ENCODE measurements around the gene LINGO4. TPM values are rescaled to one million over a fixed set of nuclear protein-coding genes. Genes with fewer than 3 reads are reported as not detected.
A peak's percentile ranks its signal among the peaks of the same experiment; 100 is the strongest.

Gene LINGO4
- total and polyA plus RNA-seq, 10 of the 15 experiments (the other 5 are each of a cell fraction or from before 2014, with no cell fraction given) = not detected

DNA sequence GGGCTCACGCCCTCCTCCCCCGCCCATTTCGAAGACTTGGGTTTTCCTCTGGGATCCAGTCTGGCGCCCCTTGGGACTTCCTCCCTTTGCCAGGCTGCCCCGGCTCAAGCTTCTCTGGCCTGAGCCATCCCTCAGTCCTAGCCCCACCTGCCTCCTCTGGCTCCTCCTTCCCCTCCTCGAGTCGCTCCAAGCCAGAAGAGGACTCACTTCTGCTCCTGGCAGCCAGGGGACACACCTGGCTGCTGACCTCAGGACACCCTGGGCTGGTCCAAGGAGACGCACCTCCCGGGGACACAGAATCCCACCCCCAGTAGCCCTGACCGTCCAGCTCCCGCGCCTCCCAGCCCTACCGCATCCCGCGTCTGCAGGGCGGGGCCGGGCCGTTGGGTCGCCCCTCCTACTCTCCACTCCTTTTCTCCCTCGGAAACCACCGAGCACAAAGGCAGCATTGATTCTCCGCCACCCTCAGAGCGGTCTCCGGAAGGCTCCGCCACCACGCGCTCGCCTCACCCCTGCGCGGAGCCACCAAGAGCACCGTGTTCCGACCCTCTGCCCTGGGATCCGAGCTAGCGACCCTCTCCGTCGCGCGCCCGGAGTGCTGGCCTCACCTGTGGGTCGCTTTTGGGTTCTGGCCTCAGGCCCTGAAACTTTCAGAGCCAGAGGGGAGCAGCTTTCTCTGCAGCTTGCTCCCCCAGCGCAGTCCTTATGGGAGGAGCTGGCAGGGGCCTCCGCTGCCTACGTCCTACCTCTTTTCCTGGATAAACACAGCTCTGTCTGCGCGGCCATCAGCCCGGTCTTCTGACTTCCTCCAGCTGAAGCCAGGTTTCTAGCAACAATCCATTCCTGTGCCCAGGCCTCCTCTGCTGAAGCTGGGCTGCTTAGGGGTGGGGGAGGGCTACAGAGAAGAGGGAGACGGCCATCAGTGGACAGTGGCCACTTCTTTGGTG lies 34.5 kb upstream of the LINGO4 start, which contains the start of gene C2CD4D:
TSS of gene C2CD4D (minus strand) at position 364 of the 947 bp plus-strand sequence. CDS start 831 bp downstream, outside the sequence.
- POLR2A ChIA-PET = interaction anchor here (0.6 to 2.0 kb wide), 7 partner anchors 9 to 491 kb away, joined by 3 to 9 read pairs (median 6); partner anchors contain the start of genes RIIAD1 and THEM4
- TF ChIP-seq CREM (IDR thresholded peaks at IDR 0.05; ENCODE audit: low read depth) (no peak), EP300 (IDR thresholded peaks at IDR 0.05; ENCODE audit: borderline replicate concordance in 1 of 2, control insufficient read depth in 1 of 2, low read depth in 2 of 2, low read length in 2 of 2) (no peak), SRF (IDR thresholded peaks at IDR 0.05; ENCODE audit: low read depth in 2 of 2, low read length in 2 of 2) (no peak), SMC3 (IDR thresholded peaks at IDR 0.05; ENCODE audit: borderline replicate concordance, low read length) (no peak), NRF1 (conservative IDR thresholded peaks at IDR 0.05; ENCODE audit: low read depth, low read length) (no peak), YY1 (IDR thresholded peaks at IDR 0.05; ENCODE audit: low read depth, low read length) (no peak), ZNF24 (IDR thresholded peaks at IDR 0.05) (0 out of 2 replicates have a peak, but pooled peaks have one; percentile 49), RUNX3 (IDR thresholded peaks at IDR 0.05; ENCODE audit: low read length) (no peak), PML (IDR thresholded peaks at IDR 0.05; ENCODE audit: low read length) (no peak), KLF5 (IDR thresholded peaks at IDR 0.05; ENCODE audit: partially characterized antibody) (no peak), ETV6 (conservative IDR thresholded peaks at IDR 0.05 in 1 of 2, IDR thresholded peaks at IDR 0.05 in 1 of 2; ENCODE audit: borderline replicate concordance in 1 of 2, low read depth in 1 of 2) (no peak), SIN3A (IDR thresholded peaks at IDR 0.05; ENCODE audit: low read depth, low read length) (0 out of 2 replicates have a peak, but pooled peaks have one; percentile 45), JUNB (IDR thresholded peaks at IDR 0.05) (no peak), NFYB (IDR thresholded peaks at IDR 0.05; ENCODE audit: insufficient read depth, low read depth, low read length) (no peak), TCF12 (IDR thresholded peaks at IDR 0.05; ENCODE audit: low read depth, low read length) (no peak), PAX5 (IDR thresholded peaks at IDR 0.05; ENCODE audit: borderline replicate concordance, low read depth, low read length) (no peak), RELA (IDR thresholded peaks at IDR 0.05; ENCODE audit: borderline replicate concordance, partially characterized antibody) (no peak)
- TF ChIP-seq, protein P1, sequence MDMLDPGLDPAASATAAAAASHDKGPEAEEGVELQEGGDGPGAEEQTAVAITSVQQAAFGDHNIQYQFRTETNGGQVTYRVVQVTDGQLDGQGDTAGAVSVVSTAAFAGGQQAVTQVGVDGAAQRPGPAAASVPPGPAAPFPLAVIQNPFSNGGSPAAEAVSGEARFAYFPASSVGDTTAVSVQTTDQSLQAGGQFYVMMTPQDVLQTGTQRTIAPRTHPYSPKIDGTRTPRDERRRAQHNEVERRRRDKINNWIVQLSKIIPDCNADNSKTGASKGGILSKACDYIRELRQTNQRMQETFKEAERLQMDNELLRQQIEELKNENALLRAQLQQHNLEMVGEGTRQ (IDR thresholded peaks at IDR 0.05; ENCODE audit: borderline replicate concordance, low read depth, low read length) = no peak
- TF ChIP-seq, protein P2, sequence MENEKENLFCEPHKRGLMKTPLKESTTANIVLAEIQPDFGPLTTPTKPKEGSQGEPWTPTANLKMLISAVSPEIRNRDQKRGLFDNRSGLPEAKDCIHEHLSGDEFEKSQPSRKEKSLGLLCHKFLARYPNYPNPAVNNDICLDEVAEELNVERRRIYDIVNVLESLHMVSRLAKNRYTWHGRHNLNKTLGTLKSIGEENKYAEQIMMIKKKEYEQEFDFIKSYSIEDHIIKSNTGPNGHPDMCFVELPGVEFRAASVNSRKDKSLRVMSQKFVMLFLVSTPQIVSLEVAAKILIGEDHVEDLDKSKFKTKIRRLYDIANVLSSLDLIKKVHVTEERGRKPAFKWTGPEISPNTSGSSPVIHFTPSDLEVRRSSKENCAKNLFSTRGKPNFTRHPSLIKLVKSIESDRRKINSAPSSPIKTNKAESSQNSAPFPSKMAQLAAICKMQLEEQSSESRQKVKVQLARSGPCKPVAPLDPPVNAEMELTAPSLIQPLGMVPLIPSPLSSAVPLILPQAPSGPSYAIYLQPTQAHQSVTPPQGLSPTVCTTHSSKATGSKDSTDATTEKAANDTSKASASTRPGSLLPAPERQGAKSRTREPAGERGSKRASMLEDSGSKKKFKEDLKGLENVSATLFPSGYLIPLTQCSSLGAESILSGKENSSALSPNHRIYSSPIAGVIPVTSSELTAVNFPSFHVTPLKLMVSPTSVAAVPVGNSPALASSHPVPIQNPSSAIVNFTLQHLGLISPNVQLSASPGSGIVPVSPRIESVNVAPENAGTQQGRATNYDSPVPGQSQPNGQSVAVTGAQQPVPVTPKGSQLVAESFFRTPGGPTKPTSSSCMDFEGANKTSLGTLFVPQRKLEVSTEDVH (IDR thresholded peaks at IDR 0.05; ENCODE audit: low read depth, partially characterized antibody) = no peak

More for the DNA sequence above, 34.5 kb upstream of the LINGO4 start, which contains the start of gene C2CD4D:
- ATAC-seq (peak; percentile 84), DNase-seq (ENCODE audit: low read depth, low spot score) (peak; percentile 9), FAIRE-seq (no peak)
- peak within 1 kb of the TSS; percentile 80 for H3K4me2 ChIP-seq (ENCODE audit: control insufficient read depth, insufficient read depth)
- H3K27me3 ChIP-seq (replicated peaks in 1 of 2; ENCODE audit: control insufficient read depth in 2 of 2, insufficient read depth in 2 of 2, low read length in 1 of 2) = peaks cover 0 to 8% of the 10 kb centered on the region in 2 experiments
- no TSS peak for BruUV-seq (replicated peaks)
- H3K36me3 ChIP-seq (ENCODE audit: control insufficient read depth in 2 of 2, insufficient read depth in 2 of 2, low read length in 1 of 2) = no peaks in the 10 kb centered on the region
- ChIA-PET CTCF (interaction anchor here (0.6 to 1.6 kb wide), 11 partner anchors 10 to 683 kb away, joined by 3 to 4 read pairs (median 3); partner anchors contain the start of genes THEM5, TNFAIP8L2 and VPS72), SMC1A (ENCODE audit: uncharacterized antibody, unreplicated experiment) (interaction anchor here (0.7 to 2.1 kb wide), 13 partner anchors 9 to 395 kb away, joined by 3 to 8 read pairs (median 4); partner anchors contain the start of genes THEM4 and THEM5), RAD21 (ENCODE audit: unreplicated experiment) (interaction anchor here (0.9 to 2.3 kb wide), 7 partner anchors 19 to 380 kb away, joined by 3 to 10 read pairs (median 4); partner anchors contain the start of gene POGZ)
- no peaks in the 10 kb centered on the region for H3K9me3 ChIP-seq (replicated peaks; ENCODE audit: control insufficient read depth, insufficient read depth, low read length)
- no peaks in the 10 kb centered on the region for H3K79me2 ChIP-seq (ENCODE audit: control insufficient read depth, insufficient read depth, low read length)
- intact Hi-C loops (cut with micrococcal nuclease; ENCODE audit: unreplicated experiment) (loop anchor here (5.0 to 10.0 kb wide), 2 partner anchors 125 to 147 kb away; partner anchors contain the start of gene CELF3), in situ Hi-C loops (cut with MboI) (loop anchor here (5.0 to 10.0 kb wide), 3 partner anchors 247 to 545 kb away; no protein-coding TSS in a partner anchor)
- H2AFZ ChIP-seq (ENCODE audit: control insufficient read depth, low read depth, low read length) = peak within 1 kb of the TSS; percentile 69
- peak within 1 kb of the TSS; percentile 26; the same call in 1 of the 2 replicates for H3K27ac ChIP-seq (ENCODE audit: control insufficient read depth, insufficient read depth)
- peak within 1 kb of the TSS; percentile 15 for H3K9ac ChIP-seq (ENCODE audit: control insufficient read depth, insufficient read depth, low read length)
- H3K4me3 ChIP-seq = peak within 1 kb of the TSS; percentile 42; the same call in 1 of the 2 replicates
- peaks cover 5% of the 10 kb centered on the region; the same call in 1 of the 2 replicates for H4K20me1 ChIP-seq (ENCODE audit: control insufficient read depth, insufficient read depth)
- WGBS (ENCODE audit: insufficient coverage, insufficient replicate concordance, low lambda C conversion rate, missing lambda C conversion rate) = 13% methylated on average over 47 of the region's 47 CpGs
- H3K4me1 ChIP-seq (ENCODE audit: control insufficient read depth, insufficient read depth, low read length) = peaks cover 10% of the 10 kb centered on the region; the same call in 1 of the 2 replicates

Measured in GM12878 (cell line).